ENCODE measurements around the gene EDNRA. TPM values are rescaled to one million over a fixed set of nuclear protein-coding genes. Genes with fewer than 3 reads are reported as not detected.

EDNRA gene
- total RNA-seq, 1 donor from 2014 or later: 37.6 TPM

- Mint-ChIP-seq H3K36me3 (no peaks in the 10 kb centered on the region), H3K27ac (no peak overlapping the region), H3K9me3 (peaks cover 18% of the 10 kb centered on the region), H3K4me1 (ENCODE audit: unreplicated experiment) (no peaks in the 10 kb centered on the region), H3K4me3 (no peak overlapping the region), H3K27me3 (no peaks in the 10 kb centered on the region)
- no peak for DNase-seq (ENCODE audit: extremely low spot score, unreplicated experiment)
- TF ChIP-seq CTCF (conservative IDR thresholded peaks at IDR 0.05): no peak
These were observed 90.3 kb downstream of the EDNRA start for GRCh38 chr4:147571036-147571770.

GRCh38 chr4:147576084-147576483 is 95.2 kb downstream of the EDNRA start:
- H3K27me3 Mint-ChIP-seq: no peaks in the 10 kb centered on the region
- no peak for TF ChIP-seq CTCF (conservative IDR thresholded peaks at IDR 0.05)
- H3K36me3 Mint-ChIP-seq: no peaks in the 10 kb centered on the region
- H3K9me3 Mint-ChIP-seq: no peaks in the 10 kb centered on the region
- no peak for DNase-seq (ENCODE audit: extremely low spot score, unreplicated experiment)
- H3K27ac Mint-ChIP-seq: no peak overlapping the region
- no peak overlapping the region for H3K4me3 Mint-ChIP-seq
- H3K4me1 Mint-ChIP-seq (ENCODE audit: unreplicated experiment): no peaks in the 10 kb centered on the region

DNA sequence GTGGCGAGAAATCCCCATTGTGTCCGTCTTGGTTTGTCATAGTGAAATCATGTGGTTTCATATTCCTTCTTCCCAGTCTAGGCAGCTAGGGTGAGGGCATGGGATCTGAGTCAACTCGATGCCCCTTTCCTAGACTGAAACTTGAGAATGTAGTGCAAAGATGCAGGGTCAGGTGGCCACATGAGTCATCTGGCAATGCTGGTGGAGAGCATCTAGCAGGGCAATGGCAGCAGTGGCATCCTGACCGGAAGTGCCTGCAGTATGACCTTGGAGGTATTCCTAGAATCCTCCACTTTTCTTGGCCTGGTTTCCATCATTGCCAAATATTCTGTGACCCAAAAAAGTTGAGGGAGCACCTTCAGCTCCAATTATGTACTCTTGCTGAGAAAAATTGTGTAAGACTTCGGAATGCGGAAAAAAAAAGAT is 97.2 kb downstream of the EDNRA start:
- Mint-ChIP-seq H3K9me3 (no peaks in the 10 kb centered on the region), H3K4me1 (ENCODE audit: unreplicated experiment) (peaks cover 5% of the 10 kb centered on the region), H3K36me3 (no peaks in the 10 kb centered on the region), H3K27me3 (no peaks in the 10 kb centered on the region), H3K4me3 (no peak overlapping the region), H3K27ac (no peak overlapping the region)
- DNase-seq (ENCODE audit: extremely low spot score, unreplicated experiment): no peak
- no peak for TF ChIP-seq CTCF (conservative IDR thresholded peaks at IDR 0.05)

DNA sequence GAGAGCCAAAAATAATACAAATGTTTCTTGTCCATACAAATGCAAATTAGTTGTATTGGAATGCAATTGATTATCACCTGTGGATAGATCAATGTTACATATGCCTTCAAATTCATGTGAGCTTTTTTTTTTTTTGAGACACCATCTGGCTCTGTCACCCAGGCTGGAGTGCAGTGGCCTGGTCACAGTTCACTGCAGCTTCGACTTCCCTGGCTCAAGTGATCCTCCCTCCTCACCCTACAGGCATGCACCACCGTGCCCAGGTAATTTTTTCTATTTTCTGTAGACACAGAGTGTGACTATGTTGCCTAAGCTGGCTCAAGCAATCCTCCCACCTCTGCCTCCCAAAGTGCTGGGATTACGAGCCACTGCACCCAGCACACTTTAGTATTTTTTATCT is 97.7 kb downstream of the EDNRA start:
- H3K27me3 Mint-ChIP-seq: no peaks in the 10 kb centered on the region
- H3K36me3 Mint-ChIP-seq: no peaks in the 10 kb centered on the region
- H3K4me3 Mint-ChIP-seq: no peak overlapping the region
- TF ChIP-seq CTCF (conservative IDR thresholded peaks at IDR 0.05): no peak
- no peak for DNase-seq (ENCODE audit: extremely low spot score, unreplicated experiment)
- no peak overlapping the region for H3K27ac Mint-ChIP-seq
- H3K4me1 Mint-ChIP-seq (ENCODE audit: unreplicated experiment): peaks cover 5% of the 10 kb centered on the region
- no peaks in the 10 kb centered on the region for H3K9me3 Mint-ChIP-seq

- no peaks in the 10 kb centered on the region for H3K36me3 Mint-ChIP-seq
- no peak for DNase-seq (ENCODE audit: extremely low spot score, unreplicated experiment)
- H3K4me1 Mint-ChIP-seq (ENCODE audit: unreplicated experiment): peaks cover 5% of the 10 kb centered on the region
- TF ChIP-seq CTCF (conservative IDR thresholded peaks at IDR 0.05): no peak
- peaks cover 5% of the 10 kb centered on the region for H3K9me3 Mint-ChIP-seq
- H3K4me3 Mint-ChIP-seq: no peak overlapping the region
- H3K27me3 Mint-ChIP-seq: no peaks in the 10 kb centered on the region
- no peak overlapping the region for H3K27ac Mint-ChIP-seq
These were observed 99.5 kb downstream of the EDNRA start for GRCh38 chr4:147580396-147580795.
